WTC11 (cell line): ENCODE data around the gene ANKRD18A.

Source experiments
- ATF1 ChIP-seq: sonication (generic); formaldehyde crosslinking; IDR thresholded peaks from 2 replicates; pipeline ENCODE4 v1.8.1; 2023; ENCODE audit warnings: mild to moderate bottlenecking, moderate library complexity, missing genetic modification reagents
- NFE2L1 ChIP-seq: sonication (generic); formaldehyde crosslinking; IDR thresholded peaks from 2 replicates; pipeline ENCODE4 v1.8.1; 2023; ENCODE audit warnings: missing genetic modification reagents
- NR2C2 ChIP-seq: sonication (generic); formaldehyde crosslinking; IDR thresholded peaks from 2 replicates; pipeline ENCODE4 v1.8.0; 2022; ENCODE audit warnings: mild to moderate bottlenecking, missing genetic modification reagents
- TF ChIP-seq, protein P1 (sequence below): fragments of 200-600 bp; IDR thresholded peaks from 2 replicates; pipeline ENCODE4 v1.8.0; 2022; ENCODE audit warnings: antibody characterized with exemption
- TF ChIP-seq, protein P2 (sequence below): sonication (generic); formaldehyde crosslinking; IDR thresholded peaks from 2 replicates; pipeline ENCODE4 v1.8.0; 2022; ENCODE audit warnings: mild to moderate bottlenecking, missing genetic modification reagents
- TF ChIP-seq, protein P3 (sequence below): sonication (generic); formaldehyde crosslinking; IDR thresholded peaks from 2 replicates; pipeline ENCODE4 v1.8.1; 2023; ENCODE audit warnings: mild to moderate bottlenecking, moderate library complexity, missing genetic modification reagents
- TF ChIP-seq, protein P4 (sequence below): sonication (generic); formaldehyde crosslinking; conservative IDR thresholded peaks from 2 replicates; pipeline ENCODE4 v1.8.1; 2023; ENCODE audit warnings: mild to moderate bottlenecking, low read depth, missing genetic modification reagents, moderate library complexity
- TF ChIP-seq, protein P5 (sequence below): sonication (generic); formaldehyde crosslinking; IDR thresholded peaks from 2 replicates; pipeline ENCODE4 v1.8.1; 2023; ENCODE audit warnings: mild to moderate bottlenecking, missing genetic modification reagents, moderate library complexity
- TF ChIP-seq, protein P6 (sequence below): sonication (generic); formaldehyde crosslinking; conservative IDR thresholded peaks from 2 replicates; pipeline ENCODE4 v1.8.1; 2022; ENCODE audit warnings: mild to moderate bottlenecking, missing genetic modification reagents
- TF ChIP-seq, protein P7 (sequence below): sonication (generic); formaldehyde crosslinking; IDR thresholded peaks from 2 replicates; pipeline ENCODE4 v1.8.1; 2023; ENCODE audit warnings: mild to moderate bottlenecking, missing genetic modification reagents, borderline replicate concordance
- TF ChIP-seq, protein P8 (sequence below): sonication (generic); formaldehyde crosslinking; IDR thresholded peaks from 2 replicates; pipeline ENCODE4 v1.8.1; 2022; ENCODE audit warnings: mild to moderate bottlenecking, moderate library complexity, missing genetic modification reagents
- TF ChIP-seq, protein P9 (sequence below): fragments of 250-450 bp; sonication (Bioruptor Pico); IDR thresholded peaks from 2 replicates; pipeline ENCODE4 v1.8.0; 2021; ENCODE audit warnings: mild to moderate bottlenecking

DNA sequence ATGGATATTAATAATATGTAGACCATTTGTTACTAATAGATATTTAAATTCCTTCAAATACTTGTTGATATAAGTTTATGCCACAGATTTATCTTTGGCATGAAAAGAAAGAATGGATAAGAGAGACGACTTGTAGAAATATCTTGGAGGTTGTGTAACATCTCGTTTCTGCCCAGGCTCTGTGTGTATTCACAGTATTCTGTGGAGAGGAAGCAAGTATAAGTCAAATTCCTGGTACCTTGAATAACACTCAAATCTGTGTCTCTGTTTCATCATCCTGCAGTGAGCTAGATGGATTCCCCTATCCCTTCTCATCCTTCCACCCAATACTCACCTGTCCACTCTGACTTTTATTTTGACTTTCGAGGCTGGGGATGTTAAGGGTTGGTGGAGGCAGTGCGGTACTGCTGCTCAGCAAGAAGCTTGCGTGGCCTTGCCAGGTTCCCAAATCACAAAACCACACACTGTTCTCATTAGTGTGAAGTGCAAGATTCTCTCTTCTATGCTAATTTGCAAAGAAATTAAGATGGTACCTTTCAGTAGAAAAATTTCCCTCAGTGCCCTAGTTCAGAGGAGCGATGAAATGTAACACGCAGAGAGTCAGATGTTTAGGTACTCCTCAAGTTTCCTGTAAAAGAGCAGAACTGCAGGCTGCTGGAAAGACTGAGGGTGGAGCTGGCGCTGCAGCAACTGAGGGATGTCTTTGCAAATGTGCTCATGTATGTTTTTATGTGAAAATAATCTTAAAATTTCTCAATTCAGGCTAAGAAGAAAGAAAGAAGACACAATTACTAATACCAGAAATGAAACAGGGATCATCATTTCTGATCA, 42.6 kb upstream of the ANKRD18A start:
- TF ChIP-seq, protein P1, sequence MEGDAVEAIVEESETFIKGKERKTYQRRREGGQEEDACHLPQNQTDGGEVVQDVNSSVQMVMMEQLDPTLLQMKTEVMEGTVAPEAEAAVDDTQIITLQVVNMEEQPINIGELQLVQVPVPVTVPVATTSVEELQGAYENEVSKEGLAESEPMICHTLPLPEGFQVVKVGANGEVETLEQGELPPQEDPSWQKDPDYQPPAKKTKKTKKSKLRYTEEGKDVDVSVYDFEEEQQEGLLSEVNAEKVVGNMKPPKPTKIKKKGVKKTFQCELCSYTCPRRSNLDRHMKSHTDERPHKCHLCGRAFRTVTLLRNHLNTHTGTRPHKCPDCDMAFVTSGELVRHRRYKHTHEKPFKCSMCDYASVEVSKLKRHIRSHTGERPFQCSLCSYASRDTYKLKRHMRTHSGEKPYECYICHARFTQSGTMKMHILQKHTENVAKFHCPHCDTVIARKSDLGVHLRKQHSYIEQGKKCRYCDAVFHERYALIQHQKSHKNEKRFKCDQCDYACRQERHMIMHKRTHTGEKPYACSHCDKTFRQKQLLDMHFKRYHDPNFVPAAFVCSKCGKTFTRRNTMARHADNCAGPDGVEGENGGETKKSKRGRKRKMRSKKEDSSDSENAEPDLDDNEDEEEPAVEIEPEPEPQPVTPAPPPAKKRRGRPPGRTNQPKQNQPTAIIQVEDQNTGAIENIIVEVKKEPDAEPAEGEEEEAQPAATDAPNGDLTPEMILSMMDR: no peak
- TF ChIP-seq, protein P2, sequence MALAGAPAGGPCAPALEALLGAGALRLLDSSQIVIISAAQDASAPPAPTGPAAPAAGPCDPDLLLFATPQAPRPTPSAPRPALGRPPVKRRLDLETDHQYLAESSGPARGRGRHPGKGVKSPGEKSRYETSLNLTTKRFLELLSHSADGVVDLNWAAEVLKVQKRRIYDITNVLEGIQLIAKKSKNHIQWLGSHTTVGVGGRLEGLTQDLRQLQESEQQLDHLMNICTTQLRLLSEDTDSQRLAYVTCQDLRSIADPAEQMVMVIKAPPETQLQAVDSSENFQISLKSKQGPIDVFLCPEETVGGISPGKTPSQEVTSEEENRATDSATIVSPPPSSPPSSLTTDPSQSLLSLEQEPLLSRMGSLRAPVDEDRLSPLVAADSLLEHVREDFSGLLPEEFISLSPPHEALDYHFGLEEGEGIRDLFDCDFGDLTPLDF (CRISPR knock-in tag): no peak
- TF ChIP-seq, protein P3, sequence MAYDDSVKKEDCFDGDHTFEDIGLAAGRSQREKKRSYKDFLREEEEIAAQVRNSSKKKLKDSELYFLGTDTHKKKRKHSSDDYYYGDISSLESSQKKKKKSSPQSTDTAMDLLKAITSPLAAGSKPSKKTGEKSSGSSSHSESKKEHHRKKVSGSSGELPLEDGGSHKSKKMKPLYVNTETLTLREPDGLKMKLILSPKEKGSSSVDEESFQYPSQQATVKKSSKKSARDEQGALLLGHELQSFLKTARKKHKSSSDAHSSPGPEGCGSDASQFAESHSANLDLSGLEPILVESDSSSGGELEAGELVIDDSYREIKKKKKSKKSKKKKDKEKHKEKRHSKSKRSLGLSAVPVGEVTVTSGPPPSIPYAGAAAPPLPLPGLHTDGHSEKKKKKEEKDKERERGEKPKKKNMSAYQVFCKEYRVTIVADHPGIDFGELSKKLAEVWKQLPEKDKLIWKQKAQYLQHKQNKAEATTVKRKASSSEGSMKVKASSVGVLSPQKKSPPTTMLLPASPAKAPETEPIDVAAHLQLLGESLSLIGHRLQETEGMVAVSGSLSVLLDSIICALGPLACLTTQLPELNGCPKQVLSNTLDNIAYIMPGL (CRISPR knock-in tag): no peak
- TF ChIP-seq, protein P4, sequence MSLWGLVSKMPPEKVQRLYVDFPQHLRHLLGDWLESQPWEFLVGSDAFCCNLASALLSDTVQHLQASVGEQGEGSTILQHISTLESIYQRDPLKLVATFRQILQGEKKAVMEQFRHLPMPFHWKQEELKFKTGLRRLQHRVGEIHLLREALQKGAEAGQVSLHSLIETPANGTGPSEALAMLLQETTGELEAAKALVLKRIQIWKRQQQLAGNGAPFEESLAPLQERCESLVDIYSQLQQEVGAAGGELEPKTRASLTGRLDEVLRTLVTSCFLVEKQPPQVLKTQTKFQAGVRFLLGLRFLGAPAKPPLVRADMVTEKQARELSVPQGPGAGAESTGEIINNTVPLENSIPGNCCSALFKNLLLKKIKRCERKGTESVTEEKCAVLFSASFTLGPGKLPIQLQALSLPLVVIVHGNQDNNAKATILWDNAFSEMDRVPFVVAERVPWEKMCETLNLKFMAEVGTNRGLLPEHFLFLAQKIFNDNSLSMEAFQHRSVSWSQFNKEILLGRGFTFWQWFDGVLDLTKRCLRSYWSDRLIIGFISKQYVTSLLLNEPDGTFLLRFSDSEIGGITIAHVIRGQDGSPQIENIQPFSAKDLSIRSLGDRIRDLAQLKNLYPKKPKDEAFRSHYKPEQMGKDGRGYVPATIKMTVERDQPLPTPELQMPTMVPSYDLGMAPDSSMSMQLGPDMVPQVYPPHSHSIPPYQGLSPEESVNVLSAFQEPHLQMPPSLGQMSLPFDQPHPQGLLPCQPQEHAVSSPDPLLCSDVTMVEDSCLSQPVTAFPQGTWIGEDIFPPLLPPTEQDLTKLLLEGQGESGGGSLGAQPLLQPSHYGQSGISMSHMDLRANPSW (CRISPR knock-in tag): no peak
- TF ChIP-seq, protein P5, sequence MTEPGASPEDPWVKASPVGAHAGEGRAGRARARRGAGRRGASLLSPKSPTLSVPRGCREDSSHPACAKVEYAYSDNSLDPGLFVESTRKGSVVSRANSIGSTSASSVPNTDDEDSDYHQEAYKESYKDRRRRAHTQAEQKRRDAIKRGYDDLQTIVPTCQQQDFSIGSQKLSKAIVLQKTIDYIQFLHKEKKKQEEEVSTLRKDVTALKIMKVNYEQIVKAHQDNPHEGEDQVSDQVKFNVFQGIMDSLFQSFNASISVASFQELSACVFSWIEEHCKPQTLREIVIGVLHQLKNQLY (CRISPR knock-in tag): no peak
- TF ChIP-seq, protein P6, sequence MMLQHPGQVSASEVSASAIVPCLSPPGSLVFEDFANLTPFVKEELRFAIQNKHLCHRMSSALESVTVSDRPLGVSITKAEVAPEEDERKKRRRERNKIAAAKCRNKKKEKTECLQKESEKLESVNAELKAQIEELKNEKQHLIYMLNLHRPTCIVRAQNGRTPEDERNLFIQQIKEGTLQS (CRISPR knock-in tag): no peak
- TF ChIP-seq ATF1 (CRISPR knock-in tag) (no peak), NFE2L1 (no peak), NR2C2 (CRISPR knock-in tag) (no peak)
- TF ChIP-seq, protein P7, sequence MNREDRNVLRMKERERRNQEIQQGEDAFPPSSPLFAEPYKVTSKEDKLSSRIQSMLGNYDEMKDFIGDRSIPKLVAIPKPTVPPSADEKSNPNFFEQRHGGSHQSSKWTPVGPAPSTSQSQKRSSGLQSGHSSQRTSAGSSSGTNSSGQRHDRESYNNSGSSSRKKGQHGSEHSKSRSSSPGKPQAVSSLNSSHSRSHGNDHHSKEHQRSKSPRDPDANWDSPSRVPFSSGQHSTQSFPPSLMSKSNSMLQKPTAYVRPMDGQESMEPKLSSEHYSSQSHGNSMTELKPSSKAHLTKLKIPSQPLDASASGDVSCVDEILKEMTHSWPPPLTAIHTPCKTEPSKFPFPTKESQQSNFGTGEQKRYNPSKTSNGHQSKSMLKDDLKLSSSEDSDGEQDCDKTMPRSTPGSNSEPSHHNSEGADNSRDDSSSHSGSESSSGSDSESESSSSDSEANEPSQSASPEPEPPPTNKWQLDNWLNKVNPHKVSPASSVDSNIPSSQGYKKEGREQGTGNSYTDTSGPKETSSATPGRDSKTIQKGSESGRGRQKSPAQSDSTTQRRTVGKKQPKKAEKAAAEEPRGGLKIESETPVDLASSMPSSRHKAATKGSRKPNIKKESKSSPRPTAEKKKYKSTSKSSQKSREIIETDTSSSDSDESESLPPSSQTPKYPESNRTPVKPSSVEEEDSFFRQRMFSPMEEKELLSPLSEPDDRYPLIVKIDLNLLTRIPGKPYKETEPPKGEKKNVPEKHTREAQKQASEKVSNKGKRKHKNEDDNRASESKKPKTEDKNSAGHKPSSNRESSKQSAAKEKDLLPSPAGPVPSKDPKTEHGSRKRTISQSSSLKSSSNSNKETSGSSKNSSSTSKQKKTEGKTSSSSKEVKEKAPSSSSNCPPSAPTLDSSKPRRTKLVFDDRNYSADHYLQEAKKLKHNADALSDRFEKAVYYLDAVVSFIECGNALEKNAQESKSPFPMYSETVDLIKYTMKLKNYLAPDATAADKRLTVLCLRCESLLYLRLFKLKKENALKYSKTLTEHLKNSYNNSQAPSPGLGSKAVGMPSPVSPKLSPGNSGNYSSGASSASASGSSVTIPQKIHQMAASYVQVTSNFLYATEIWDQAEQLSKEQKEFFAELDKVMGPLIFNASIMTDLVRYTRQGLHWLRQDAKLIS: no peak
- TF ChIP-seq, protein P8, sequence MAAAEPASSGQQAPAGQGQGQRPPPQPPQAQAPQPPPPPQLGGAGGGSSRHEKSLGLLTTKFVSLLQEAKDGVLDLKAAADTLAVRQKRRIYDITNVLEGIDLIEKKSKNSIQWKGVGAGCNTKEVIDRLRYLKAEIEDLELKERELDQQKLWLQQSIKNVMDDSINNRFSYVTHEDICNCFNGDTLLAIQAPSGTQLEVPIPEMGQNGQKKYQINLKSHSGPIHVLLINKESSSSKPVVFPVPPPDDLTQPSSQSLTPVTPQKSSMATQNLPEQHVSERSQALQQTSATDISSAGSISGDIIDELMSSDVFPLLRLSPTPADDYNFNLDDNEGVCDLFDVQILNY (CRISPR knock-in tag): no peak
- TF ChIP-seq, protein P9, sequence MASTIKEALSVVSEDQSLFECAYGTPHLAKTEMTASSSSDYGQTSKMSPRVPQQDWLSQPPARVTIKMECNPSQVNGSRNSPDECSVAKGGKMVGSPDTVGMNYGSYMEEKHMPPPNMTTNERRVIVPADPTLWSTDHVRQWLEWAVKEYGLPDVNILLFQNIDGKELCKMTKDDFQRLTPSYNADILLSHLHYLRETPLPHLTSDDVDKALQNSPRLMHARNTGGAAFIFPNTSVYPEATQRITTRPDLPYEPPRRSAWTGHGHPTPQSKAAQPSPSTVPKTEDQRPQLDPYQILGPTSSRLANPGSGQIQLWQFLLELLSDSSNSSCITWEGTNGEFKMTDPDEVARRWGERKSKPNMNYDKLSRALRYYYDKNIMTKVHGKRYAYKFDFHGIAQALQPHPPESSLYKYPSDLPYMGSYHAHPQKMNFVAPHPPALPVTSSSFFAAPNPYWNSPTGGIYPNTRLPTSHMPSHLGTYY: no peak
